GM18526 (cell line): ENCODE measurements around the gene FCN3.

ENCODE experiments used
- POLR2A ChIP-seq: IDR thresholded peaks from 3 replicates; pipeline ENCODE4 v1.6.1; 2011; ENCODE audit not compliant: insufficient read length; ENCODE audit errors: extremely low read depth

The FCN3 gene

DNA sequence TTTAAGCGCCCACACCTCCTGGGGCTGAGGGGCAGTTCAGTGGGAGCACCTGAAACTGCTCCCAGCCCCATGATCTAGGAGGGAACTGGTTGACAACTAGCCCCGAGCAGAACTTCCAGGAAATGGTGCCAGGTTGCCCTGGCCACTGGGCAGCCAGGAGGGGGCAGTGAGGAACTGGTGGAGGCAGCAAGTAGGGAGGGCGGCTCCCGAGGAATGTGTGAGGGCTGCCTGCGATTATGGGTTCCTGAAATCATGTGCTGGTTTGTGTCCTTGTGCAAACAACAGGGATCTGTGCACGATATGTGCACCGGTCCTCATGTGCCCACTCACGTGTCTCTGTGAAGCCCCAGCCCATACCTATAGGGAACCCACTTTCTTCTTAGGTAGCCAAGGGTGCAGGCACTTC lies 27.7 kb upstream of the FCN3 start:
- no peak for TF ChIP-seq POLR2A

DNA sequence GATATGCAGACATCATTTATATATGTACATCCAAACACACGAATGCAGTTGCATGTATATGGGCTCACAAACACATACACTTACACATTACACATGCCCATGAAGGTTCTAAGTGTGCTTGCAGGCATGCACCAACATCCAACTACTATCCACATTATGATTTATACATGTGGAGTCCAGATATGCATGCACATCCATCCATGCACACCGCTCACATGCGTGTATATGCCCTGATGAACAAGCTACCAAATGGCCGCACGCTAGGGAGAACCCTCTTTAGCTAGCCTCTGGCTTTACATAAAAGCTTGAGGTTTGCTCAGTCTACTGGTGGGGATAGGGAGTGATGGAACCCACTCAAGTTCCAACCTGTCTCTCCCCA lies 26.3 kb upstream of the FCN3 start:
- TF ChIP-seq POLR2A, result no peak

DNA sequence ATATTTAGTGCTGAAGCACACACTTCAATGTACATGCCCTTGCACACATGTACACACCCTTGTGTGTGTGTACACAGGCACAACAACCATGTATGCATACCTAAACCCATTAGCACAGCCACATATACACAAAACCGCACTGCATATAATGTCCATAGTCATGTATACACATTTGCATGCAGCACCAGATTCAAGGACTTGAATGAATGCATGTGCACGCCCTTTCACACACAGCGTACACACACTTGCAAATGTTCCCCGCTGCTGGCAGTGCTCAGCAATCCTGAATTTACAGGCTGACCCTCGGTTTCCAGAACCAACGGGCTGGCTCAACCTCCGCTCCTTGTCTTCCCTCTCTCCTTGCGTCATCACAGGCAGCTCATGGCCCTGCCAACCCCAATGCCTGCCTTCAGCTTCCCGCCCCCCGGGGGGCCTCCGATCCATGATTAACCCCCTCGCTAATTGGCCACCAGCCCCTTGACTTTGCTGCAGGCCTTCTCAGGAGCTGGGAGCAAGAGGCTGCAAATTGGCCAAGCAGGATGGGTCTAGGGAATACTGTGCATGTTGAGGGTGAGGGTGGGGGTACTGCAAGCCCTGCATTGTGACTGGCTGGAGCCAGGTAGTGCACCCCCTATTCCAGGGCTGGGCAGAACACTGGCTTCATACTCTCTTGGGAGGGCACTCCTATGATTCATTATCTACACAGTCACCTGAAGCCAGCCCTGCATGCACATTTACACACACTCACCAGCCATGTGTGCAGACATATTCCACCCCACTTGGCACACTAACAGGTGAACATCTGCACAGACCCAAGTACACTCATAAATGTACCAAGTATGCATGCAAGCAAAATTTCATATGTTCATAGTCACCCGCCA lies 25.7 kb upstream of the FCN3 start:
- no peak for TF ChIP-seq POLR2A

DNA sequence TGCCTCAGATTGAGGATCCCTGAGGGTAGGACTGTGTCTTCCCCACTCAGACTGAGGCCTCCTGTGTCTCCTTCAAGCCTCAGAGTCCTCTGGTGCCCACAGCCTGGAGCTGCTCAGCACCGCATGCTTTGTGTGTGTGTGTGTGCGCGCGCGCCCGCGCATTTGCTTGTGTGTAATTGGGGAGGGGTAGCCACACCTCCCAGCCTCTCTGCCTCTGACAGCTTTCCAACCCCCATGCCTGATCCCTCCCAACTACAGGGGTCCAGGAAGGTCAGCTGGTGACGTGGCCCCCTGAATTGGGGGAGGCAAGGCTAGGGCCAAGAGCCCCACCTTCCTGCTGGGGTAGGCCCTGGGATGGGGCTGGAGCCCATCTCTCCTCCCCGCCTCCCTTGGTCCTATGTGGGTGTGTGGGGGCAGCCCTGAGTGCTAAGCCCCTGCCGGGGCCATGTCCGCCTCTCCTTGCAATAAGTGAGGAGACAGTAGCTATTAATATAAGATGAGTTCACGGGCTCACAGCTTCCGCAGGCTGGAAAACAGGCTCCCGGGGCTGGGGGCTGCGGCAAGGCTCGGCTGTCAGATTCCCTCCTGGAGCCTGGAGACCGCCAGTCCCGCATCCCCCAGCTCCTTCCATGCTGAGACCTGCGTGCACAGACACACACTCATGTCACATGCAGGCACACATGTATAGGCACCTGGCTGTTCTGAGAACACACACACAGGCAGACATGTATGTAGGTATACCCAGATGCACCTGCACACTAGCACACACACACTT lies 24.8 kb upstream of the FCN3 start:
- TF ChIP-seq POLR2A, result no peak

DNA sequence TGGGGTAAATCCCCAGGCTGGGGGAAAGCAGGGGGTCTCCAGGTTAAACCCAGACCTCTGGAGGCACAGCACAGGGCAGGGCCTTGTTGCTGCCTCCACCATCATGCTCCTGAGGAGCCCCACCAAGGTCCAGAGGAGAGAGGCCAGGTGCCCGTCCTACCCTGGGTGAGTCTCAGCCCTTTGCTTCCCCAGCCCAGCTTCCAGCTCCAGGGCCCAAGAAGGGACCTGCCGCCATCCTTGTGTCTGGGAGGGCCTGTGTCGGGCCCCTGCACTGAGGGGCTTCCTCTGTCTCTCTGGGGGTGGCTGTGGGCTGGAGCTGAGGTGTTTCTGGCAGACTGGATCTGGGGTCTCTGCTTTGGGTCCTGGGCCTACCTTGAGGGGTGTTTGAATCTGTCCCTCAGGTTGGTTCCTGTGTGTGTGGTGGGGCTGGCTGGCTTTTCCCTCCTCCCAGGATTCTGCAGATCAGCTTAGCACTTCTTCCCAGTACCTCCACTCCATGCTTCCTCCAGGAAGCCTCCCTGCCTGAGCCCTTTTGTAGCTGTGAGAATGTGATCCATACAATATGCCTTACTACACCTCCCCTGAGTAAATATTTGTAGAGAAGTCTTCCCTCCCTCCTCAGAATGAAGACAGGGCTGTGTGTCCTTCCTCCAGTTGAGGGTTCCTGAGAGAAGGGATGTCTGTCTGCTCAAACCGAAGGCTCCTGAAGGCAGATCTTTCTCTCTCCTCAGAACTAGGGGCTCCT lies 24.0 kb upstream of the FCN3 start:
- TF ChIP-seq POLR2A, result no peak

DNA sequence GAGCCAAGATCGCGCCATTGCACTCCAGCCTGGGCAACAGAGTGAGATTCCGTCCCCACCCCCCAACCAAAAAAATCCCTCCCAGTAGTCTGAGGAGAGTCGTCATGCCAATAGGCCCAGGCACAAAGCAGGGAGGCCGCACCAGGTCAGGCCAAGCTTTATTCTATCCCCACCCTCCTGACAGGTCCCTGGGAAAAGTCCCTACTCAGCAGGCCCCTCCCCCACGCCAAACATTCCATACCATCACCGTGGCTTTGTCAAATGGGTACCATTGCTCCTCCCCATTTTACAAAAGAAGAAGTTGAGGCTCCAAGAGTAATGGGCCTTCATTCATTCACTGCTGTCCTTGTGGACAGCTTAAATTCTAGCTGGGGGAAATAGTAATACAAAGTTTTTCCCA lies 23.1 kb upstream of the FCN3 start:
- TF ChIP-seq POLR2A, result no peak

DNA sequence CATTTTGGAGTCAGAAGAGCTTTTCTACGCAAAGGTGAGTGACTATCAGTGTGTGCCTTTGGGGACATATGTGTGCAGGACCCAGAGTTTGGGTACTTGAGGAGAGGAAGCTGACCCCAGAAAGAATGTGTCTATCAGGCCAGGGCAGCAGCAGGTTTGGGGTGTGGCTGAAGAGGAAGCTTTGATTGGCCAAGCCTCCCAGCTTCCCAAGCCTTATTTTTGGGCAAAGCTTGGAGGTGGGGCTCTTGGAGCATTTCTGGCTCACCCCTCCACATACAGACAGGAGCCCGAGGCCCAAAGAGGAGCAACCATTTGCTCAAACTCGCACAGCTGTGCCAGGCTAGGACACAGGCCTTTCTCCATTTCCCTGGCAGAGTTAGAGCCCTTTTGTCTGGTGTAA lies 22.5 kb upstream of the FCN3 start:
- TF ChIP-seq POLR2A, result no peak

DNA sequence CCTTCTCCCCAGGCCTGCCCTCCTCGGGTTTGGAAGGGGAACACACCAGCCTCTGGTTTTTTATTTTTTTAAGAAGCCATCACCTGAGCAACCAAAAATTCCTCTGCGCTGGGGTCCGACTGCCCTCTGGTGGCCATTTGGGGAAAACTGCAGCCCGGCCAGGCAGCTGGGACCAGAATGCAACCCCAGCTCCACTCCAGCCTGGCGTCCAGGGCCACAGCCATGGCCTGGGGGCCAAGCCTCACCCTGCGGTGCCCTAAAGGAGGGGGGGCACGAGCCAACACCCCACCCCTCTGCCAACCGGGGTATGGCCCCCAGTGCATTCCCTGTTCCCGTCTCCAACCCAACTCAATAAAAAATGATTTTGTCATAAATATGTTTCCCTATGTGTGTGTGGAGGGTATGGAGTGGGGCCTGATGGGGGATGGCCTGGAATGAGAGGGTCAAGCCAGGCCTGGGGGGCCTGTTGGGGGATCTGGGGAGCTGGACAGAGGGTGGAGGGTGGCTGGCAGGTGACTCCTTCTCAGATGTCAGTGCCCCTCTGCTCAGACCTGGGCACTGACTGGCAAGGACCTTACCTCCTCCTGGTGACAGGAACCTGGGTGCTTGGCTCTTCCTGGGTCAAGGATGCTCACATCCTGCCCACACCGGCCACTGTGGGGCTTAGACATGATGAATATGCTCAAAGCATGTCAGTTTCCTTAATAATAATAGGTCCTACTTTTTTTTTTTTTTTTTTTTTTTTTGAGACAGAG lies 21.0 kb upstream of the FCN3 start:
- no peak for TF ChIP-seq POLR2A

DNA sequence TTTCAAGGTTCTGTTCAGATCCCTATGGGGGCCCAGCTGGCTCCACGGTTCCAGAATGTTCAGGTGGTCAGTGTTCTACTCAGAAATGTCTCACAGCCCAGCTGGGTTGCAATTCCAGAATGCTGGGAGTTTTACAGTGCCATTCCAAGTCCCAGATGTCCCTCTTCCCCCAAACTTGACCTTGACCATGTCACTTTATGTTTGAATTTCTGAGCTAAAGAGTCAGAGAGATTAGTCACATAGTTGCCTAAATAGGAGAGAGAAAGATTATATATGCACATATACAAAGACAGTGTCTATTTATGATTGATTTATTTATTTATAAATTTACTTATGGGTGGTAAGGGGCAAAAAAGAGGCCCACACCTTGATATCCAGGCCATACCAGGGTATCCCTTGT lies 20.3 kb upstream of the FCN3 start:
- TF ChIP-seq POLR2A, result no peak

DNA sequence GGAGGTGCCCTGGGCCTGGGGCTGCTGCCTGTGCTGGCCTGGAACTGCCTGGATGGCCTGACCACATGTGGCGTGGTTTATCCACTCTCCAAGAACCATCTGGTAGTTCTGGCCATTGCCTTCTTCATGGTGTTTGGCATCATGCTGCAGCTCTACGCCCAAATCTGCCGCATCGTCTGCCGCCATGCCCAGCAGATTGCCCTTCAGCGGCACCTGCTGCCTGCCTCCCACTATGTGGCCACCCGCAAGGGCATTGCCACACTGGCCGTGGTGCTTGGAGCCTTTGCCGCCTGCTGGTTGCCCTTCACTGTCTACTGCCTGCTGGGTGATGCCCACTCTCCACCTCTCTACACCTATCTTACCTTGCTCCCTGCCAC lies 19.6 kb upstream of the FCN3 start:
- TF ChIP-seq POLR2A, result no peak

DNA sequence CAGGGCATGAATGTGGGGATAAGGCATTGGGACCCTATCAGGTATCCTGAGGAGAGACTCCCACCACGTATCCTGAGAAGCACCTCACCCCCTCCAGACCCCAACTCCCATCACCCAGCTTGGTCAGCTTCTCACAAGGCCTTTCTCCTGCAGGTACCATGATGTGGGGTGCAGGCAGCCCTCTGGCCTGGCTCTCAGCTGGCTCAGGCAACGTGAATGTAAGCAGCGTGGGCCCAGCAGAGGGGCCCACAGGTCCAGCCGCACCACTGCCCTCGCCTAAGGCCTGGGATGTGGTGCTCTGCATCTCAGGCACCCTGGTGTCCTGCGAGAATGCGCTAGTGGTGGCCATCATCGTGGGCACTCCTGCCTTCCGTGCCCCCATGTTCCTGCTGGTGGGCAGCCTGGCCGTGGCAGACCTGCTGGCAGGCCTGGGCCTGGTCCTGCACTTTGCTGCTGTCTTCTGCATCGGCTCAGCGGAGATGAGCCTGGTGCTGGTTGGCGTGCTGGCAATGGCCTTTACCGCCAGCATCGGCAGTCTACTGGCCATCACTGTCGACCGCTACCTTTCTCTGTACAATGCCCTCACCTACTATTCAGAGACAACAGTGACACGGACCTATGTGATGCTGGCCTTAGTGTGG lies 19.1 kb upstream of the FCN3 start:
- TF ChIP-seq POLR2A, result no peak

DNA sequence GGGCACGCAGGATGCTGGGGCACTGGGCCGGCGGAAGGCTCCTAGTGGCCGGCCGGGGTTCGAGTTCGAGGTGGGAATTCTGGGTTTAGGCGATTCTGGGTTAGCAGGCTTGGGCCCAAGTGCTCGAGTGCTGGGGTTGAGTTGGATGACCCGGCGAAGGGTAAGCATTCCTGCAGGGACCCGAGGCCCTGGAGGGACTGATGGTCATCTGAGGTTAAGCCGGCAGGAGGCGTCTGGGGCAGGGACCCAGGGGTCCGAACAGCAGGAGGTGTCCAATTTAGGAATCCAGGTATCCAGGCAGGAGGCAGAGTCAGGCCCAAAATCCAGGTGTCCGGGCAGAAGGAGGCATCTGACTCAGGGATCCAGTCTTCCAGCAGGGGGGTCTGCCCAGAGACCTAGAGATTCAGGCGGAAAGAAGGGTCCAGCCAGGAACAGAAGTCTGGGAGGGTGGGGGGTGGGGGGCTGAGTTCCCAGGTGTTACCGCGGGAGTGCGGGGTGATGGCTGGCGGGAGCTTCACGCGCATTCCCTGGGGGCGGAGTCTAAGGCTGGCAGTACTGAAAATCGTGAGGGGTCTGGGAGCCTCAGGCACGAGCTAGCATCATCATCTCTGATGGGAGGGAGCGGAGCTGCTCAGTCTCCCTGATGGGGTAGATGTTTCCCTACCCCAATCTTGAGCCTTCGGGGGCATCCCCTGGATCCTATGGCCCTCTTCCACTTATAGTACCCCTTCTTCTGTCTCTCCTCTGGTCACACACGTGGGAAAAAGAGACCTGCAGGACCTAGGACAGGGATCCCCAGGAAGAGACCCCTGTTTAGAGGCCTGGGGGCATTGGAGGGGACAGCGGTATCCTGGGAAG lies 18.4 kb upstream of the FCN3 start:
- no peak for TF ChIP-seq POLR2A

DNA sequence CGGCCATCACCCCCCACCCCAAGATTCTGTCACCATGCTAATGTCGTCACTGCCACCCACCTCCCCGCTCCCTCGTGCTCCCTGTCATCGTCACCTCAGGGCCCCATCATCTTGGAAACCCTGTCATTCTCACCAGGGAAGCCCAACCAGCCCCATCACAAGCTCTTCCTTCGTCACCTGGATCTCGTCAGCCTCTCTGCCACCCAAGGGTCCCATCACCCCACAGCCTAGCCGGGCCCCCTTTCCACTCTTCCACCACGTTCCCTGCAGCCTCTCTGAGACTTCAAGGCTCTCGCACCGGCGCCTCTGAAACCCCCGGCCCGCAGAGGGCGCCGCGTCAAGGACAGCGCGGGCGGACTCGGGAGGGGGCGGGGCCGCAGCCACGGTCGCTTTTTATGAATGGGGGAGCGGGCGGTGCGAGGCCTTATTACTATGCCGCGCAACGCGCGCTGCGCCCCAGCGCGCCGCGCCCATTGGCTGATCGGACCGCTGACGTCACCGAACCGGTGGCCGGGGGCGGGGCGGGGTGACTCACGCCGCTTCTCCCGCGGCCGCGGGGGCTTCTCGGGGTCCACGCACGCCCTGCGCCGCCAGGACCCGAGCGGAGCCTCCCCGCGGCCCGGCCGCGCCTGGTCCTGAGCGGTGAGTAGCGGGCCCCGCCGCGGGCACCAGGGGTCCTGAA lies 17.6 kb upstream of the FCN3 start, which contains the start of gene GPR3:
Gene GPR3 (plus strand): TSS at position 527 of the 682 bp plus-strand sequence. CDS start 1,177 bp downstream, outside the sequence.
- TF ChIP-seq POLR2A, result peak; percentile 33

DNA sequence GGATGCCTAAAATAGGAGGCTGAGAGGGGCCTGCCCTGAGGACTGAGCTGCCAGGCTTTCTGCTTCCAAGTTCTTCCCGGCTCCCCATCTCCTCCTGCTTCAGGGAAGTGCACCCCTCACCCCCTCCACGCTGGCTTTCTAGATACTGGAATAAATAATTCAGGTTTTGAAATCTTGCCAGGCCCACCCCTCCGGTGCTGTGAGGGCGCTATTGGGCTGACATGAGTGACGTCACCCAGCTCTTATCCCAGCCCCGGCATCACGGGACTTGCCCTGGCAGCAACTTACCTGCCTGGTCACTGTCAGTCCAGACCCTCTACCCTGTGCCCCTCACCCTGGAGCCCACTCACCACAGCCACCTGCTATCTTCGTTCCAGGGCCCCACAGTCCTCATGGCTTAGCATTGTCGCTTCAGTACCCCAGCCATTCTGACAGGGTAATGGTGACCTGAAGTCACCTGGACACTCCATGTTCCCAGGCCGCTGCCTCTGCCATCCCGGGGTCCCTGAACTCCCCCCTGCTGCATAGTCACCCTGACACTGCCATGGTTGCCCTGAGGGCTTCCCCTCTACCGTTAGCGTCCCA lies 17.0 kb upstream of the FCN3 start:
- no peak for TF ChIP-seq POLR2A
